Glomerular visceral epithelial cell (primary cell): ENCODE data around the gene MINDY4.
A peak's percentile ranks its signal among the peaks of the same experiment; 100 is the strongest.

Experiments used
- DNase-seq: peaks from one replicate; pipeline ENCODE4 v3.0.0-alpha.2; 2016; ENCODE audit errors: extremely low spot score

MINDY4 gene

GRCh38 chr7:30835396-30835915 lies 64.2 kb downstream of the MINDY4 start:
- DNase-seq, result no peak

- no peak for DNase-seq
These were observed 65.8 kb downstream of the MINDY4 start for GRCh38 chr7:30836991-30837390.

- no peak for DNase-seq
These were observed 66.4 kb downstream of the MINDY4 start for GRCh38 chr7:30837581-30837980.

- no peak for DNase-seq
These were observed 66.8 kb downstream of the MINDY4 start for GRCh38 chr7:30838008-30838407.

- no peak for DNase-seq
These were observed 69.2 kb downstream of the MINDY4 start for GRCh38 chr7:30840141-30841024.

- DNase-seq, result no peak
These were observed 70.0 kb downstream of the MINDY4 start for GRCh38 chr7:30841025-30841735.

- no peak for DNase-seq
These were observed 70.8 kb downstream of the MINDY4 start for GRCh38 chr7:30841801-30842541.

GRCh38 chr7:30842542-30843451 lies 71.6 kb downstream of the MINDY4 start:
- DNase-seq, result no peak

GRCh38 chr7:30843741-30844482 lies 72.7 kb downstream of the MINDY4 start:
- no peak for DNase-seq

- DNase-seq, result no peak
These were observed 73.3 kb downstream of the MINDY4 start for GRCh38 chr7:30844483-30844874.

GRCh38 chr7:30844916-30845315 lies 73.7 kb downstream of the MINDY4 start:
- DNase-seq, result no peak

- peak; percentile 20 for DNase-seq
These were observed 74.4 kb downstream of the MINDY4 start for GRCh38 chr7:30845426-30846135.

- no peak for DNase-seq
These were observed 75.2 kb downstream of the MINDY4 start for GRCh38 chr7:30846378-30846777.

- DNase-seq, result no peak
These were observed 77.1 kb downstream of the MINDY4 start for GRCh38 chr7:30848121-30848855.

- DNase-seq, result no peak
These were observed 78.3 kb downstream of the MINDY4 start for GRCh38 chr7:30849565-30849964.

GRCh38 chr7:30850426-30850825 lies 79.2 kb downstream of the MINDY4 start:
- no peak for DNase-seq

GRCh38 chr7:30851651-30852307 lies 80.6 kb downstream of the MINDY4 start:
- no peak for DNase-seq

- no peak for DNase-seq
These were observed 81.1 kb downstream of the MINDY4 start for GRCh38 chr7:30852308-30852684.
